HS-27A (cell line): ENCODE results near the gene RREB1.
"Not testable (repeated sequence)": the region's sequence is repeated elsewhere in the genome, so short reads cannot be mapped to it uniquely, and the experiment has no call there.

Source experiments
- DNase-seq: peaks from one replicate; pipeline ENCODE4 v3.0.0-alpha.2; 2012; ENCODE audit warnings: low read depth, missing footprints

RREB1 gene

GRCh38 chr6:7263519-7263805, 155.7 kb downstream of the RREB1 start:
- not testable (repeated sequence) for DNase-seq

- no peak for DNase-seq
Observed at GRCh38 chr6:7264041-7264440, 156.3 kb downstream of the RREB1 start.

- DNase-seq: no peak
Observed at GRCh38 chr6:7264686-7265384, 157.1 kb downstream of the RREB1 start.

- not testable (repeated sequence) for DNase-seq
Observed at GRCh38 chr6:7265385-7265726, 157.6 kb downstream of the RREB1 start.

GRCh38 chr6:7267071-7267465, 159.3 kb downstream of the RREB1 start:
- no peak for DNase-seq

- peak; percentile 54 for DNase-seq
Observed at GRCh38 chr6:7267466-7268091, 159.8 kb downstream of the RREB1 start.

- no peak for DNase-seq
Observed at GRCh38 chr6:7268362-7268761, 160.6 kb downstream of the RREB1 start.

- no peak for DNase-seq
Observed at GRCh38 chr6:7268816-7269555, 161.2 kb downstream of the RREB1 start.

GRCh38 chr6:7269816-7270215, 162.1 kb downstream of the RREB1 start:
- no peak for DNase-seq

GRCh38 chr6:7270320-7271204, 162.8 kb downstream of the RREB1 start:
- no peak for DNase-seq

- no peak for DNase-seq
Observed at GRCh38 chr6:7271205-7271534, 163.4 kb downstream of the RREB1 start.

- no peak for DNase-seq
Observed at GRCh38 chr6:7273709-7274108, 165.9 kb downstream of the RREB1 start.

GRCh38 chr6:7274525-7274924, 166.8 kb downstream of the RREB1 start:
- DNase-seq: not testable (repeated sequence)

- no peak for DNase-seq
Observed at GRCh38 chr6:7276199-7276524, 168.4 kb downstream of the RREB1 start.

- DNase-seq: no peak
Observed at GRCh38 chr6:7282097-7282906, 174.5 kb downstream of the RREB1 start.

- no peak for DNase-seq
Observed at GRCh38 chr6:7283676-7284075, 175.9 kb downstream of the RREB1 start.

GRCh38 chr6:7285416-7285815, 177.7 kb downstream of the RREB1 start:
- DNase-seq: no peak

GRCh38 chr6:7290079-7290478, 182.3 kb downstream of the RREB1 start:
- no peak for DNase-seq

GRCh38 chr6:7292596-7293255, 185.0 kb downstream of the RREB1 start:
- no peak for DNase-seq

- no peak for DNase-seq
Observed at GRCh38 chr6:7295916-7296315, 188.2 kb downstream of the RREB1 start.

GRCh38 chr6:7296602-7297001, 188.8 kb downstream of the RREB1 start:
- DNase-seq: no peak
